HG03025 (cell line): ENCODE data around the gene RASGRP1.

Experiments used
- ATAC-seq: cut with Tn5 transposase; IDR thresholded peaks from one replicate; pipeline ENCODE4 v1.9.1; 2021; ENCODE audit warnings: mild to moderate bottlenecking, moderate library complexity; ENCODE audit not compliant: unreplicated experiment, low FRiP score

RASGRP1 gene

DNA sequence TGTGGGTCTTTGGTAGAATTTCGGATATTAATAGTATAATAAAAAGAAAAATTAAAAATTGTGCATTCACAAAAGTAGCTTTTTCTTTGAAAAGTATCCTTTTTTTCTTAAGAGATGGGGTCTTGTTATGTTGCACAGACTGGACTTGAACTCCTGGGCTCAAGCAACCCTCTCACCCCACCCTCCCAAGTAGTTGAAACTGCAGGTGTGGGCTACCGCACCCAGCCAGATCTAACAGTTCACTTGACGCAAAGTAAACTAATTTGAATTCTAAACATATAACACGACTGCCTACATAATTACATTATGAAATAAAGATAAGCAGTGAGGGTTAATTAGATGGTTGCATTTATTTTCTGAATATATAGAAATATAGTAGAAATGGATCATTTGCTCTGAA is 99.9 kb downstream of the RASGRP1 start:
- ATAC-seq: no peak

DNA sequence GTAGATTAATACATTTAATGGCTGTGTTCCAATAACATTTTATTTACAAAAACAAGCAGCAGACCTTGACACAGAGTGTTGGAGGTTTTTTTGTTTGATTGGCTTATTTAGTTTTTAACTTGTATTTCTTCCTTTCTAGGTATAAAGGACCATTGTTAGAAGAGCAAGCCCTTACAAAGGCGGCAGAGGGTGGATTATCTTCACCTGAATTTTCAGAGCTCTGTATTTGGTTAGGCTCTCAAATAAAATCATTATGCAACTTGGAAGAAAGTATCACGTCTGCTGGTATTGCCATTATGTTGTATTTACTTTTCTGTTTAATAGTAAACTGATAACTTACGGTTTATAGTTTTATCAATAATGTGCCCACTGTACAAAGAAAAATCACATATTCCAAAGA is 100.7 kb downstream of the RASGRP1 start:
- no peak for ATAC-seq

DNA sequence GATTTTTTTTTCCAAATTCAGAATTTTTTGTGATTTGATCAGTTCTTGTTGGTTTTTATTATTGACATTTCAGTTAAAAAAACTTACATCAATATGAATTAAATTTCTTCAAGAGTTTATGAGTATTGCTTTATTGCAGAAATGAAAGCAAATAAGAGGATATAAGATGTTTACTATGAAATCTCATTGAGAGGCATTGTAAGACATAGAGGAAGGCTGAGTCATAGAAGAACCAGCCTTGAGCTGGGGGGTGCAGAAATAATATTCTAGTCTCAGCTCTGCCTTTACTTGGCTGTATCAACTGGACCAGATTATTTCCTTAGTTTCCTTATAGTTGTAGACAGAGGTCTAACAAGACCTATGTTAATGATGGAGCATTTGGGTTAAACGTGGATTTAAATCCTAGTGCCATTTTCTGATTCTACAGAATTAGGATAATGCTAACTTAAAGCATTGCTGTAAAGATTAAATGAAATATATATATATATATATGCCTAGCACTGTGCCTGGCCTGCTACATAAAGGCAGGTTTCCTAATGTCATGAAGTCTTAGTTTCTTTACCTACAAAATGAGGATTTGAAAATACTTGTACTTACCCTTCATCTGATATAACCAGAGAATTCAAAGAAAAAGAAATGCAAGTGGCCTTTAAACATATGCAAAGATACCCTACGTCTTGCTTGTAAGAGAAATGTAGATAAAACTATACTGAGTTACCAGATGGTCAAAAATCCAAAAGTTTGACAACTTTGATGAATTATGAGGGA is 103.4 kb downstream of the RASGRP1 start:
- ATAC-seq: no peak

DNA sequence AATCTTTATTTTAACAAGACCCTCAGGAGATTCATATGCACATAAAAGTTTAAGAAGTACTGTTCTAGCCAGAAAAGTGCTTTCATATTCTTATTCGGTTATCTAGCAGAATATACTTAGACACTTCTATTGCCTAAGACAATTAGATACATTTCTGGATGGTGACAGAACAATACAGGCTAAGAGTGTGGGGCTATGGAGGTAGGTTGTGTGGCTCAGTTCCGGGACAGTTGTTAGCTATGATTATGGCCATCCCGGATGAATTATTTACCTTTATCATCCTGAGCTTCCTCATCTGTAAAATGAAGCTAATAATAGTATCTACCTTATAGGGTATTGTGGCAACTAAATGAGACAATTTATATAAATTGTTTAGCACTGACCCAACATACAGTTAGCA is 104.1 kb downstream of the RASGRP1 start:
- no peak for ATAC-seq

DNA sequence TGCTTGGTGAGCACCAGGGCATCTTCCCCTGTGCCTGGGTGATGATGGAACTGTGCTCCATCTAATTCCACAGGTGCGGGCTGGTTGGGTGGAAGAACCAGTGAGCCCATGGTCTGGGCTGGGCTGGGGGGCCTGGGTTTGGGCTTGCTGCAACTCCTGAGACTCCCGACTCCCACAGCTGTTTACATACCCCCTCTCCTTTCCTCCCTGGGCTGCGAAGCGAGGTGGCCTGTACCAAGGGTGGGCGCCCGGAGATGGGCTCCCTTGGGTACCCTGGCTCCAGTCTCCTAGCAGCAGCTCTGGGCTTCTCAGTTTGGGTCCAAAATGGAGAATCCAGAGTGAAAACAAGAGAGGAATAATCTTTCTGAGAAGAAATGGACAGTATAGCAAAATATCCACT is 105.1 kb downstream of the RASGRP1 start:
- no peak for ATAC-seq

DNA sequence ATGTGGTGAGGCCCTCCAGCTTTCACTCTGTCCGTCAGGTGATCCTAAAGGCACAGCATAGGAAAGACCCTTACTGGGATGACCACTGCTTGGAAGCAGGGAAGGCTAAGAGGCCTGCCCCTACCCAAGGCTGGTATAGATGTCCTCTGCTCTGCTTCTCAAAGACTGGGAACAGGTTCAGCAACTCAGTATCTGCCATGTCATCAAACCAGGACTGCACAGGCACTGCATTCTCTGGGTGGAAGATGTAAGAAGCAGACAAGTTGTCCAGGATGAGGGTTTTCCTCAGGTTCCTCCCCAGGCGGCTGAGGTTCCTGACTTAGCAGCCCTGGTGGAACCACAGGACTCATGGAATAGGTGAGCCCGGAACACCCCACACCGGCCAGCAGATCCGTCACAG is 106.0 kb downstream of the RASGRP1 start:
- no peak for ATAC-seq

DNA sequence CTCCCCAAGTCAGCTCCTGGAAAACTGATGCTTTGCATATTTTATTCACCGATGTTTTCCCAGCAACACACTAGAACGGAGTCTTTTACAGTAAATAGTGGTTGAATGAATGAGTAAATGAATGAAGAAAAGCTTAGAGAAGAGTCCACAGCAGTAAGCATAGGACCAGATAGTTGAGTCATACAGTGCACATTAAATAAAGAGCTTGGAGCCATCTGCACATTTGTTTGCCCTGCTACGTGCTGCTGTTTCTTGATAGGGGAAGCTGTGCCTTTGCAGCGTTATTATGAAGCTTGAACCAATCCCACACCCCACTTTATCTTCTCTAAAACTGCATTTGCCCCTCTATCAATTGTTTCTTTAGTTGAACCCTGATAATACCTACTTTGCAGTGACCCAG is 109.5 kb downstream of the RASGRP1 start:
- no peak for ATAC-seq

DNA sequence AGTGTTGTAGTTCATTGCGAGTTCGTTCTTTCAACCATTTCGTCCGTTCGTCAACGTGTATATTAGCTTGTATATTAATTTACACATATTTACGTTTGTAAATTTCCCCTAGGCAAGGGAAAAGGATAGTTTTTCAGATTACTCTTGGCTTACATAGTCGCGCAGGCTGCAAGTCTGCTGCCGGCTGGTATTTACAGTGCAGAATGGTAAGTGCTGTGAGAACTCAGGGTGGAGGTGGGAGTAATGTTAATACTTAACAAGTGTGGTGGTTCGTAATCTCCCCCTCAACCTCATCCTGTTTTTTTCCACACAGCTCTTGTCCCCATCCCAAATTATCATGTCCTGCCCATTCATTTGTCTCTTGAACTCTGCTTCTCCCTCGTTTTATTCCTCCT is 109.9 kb downstream of the RASGRP1 start:
- ATAC-seq: no peak

DNA sequence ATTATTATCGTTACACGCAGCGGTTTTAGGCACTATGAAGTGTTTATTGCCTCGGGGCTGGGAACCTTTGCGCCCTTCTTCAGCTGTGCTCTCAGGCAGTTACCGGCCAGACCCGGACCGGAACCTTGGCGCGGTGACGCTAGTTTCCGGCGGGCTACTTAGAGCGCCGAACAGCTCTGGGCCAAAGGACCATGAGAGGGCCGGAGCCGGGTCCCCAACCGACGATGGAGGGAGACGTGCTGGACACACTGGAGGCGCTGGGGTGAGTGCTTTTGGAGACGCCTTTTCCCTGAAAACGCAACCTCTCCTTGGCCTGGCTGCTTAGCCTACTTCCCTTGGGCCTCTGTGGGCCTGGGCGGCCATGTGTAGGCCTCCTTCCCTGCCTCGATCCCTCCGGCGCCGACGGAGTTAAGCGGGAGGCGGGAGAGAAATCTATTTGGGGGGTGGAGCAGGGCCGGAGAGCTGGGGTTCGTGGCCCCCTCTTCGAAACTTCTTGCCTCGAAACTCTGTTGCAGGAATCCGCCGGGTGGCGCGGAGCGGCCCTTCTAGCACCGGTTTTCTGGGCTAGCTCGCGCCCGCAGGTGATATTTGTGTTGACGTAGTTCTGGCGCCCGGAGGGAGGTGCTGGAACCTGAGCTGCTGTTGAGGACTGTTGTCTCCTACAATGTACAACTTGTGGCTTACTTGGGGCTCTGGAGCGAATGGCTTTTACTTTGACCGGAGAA is 110.5 kb downstream of the RASGRP1 start, which contains the start of gene FAM98B:
Gene FAM98B (plus strand): TSS at position 157 of the 725 bp plus-strand sequence. CDS start 35 bp downstream, at position 192.
- ATAC-seq: peak; percentile 75

DNA sequence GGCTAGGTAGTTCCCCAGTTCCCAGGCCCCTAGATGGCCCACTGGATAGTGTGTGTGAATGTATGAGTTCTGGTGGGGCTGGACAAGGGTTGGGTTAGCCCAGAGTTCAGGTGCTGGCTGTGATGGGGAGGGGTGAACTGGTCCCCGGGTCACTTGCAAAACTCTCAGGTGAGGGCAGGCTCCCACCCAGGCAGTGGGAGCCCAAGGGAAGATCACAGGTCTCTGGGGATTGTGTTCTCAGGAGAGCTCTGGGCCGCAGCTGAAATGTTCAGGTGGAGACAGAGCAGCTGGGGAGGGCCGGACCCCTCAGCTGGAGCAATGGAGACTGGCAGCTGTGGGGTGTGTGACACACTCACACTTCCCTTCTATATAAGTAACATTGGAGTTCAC is 123.5 kb downstream of the RASGRP1 start:
- no peak for ATAC-seq

DNA sequence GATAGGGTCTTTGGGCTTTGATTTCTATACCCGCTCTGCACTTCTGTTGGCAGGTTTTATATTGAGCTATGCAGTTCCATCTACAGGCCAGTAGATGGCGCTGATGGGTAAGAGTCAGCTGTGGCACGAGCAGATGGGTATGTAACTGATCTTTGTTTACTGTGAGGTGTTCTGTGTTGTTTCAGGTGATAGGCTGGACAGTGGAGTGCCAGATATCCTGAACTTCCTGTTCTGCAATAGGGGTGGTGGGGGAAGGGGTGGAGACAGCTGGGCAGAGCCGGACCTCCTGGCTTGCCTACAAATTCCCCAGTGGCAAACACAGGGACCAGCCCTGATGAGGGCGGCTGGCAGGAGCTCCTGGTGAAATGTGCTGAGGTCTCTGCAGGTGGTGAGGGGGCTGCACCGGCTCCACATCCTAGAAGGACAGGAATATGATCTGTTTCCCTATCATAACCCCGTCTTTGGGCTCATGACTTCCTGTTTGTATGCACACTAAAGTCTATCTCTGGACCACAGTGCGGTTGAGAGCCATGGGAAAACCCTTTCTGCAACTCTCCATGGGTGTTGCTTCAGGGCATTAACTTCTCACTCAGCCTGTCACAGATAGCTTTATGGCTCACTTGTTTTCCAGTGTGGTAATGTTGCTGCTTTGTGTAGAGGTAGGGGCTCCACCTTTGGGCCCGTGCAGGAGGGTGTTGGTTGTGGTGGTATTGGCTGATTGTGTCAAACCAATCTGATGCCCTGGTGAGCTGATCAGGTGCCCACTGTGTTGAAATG is 124.1 kb downstream of the RASGRP1 start:
- ATAC-seq: no peak
